Body of pancreas (tissue), 4 donors: Measurements from ENCODE around the gene DHX8. TPM values are rescaled to one million over a fixed set of nuclear protein-coding genes. Genes with fewer than 3 reads are reported as not detected.

Experiments
- ATAC-seq: fragments of 150-250 bp; one replicate; pipeline ENCODE4 v1.9.1; 2016
- DNase-seq, 4 donors: peaks; one replicate each; pipeline ENCODE4 v3.0.0-alpha.2; 2019
- H3K27ac ChIP-seq, 4 donors: fragments of 200-600 bp; sonication (generic); 1 replicate in 3 of 4; 2 replicates in 1 of 4; pipeline versions ENCODE4 v1.5.1 to v1.6.1; 2016 to 2019; ENCODE audit warnings: mild to moderate bottlenecking in 1 of 4, mixed read lengths in 1 of 4, moderate library complexity in 1 of 4
- H3K27me3 ChIP-seq, 2 donors: fragments of 200-600 bp; sonication (generic); one replicate each; pipeline ENCODE4 v1.6.0; 2016; ENCODE audit warnings: mild to moderate bottlenecking in 1 of 2
- H3K36me3 ChIP-seq, 2 donors: fragments of 200-600 bp; sonication (generic); replicated peaks in 1 of 2; 2 replicates each; pipeline ENCODE4 v1.5.1; 2016; ENCODE audit warnings: low read depth in 2 of 2; ENCODE audit not compliant: insufficient read depth in 1 of 2
- H3K4me1 ChIP-seq: fragments of 200-600 bp; sonication (generic); one replicate; pipeline ENCODE4 v1.6.0; 2016
- H3K4me3 ChIP-seq, 2 donors: fragments of 200-600 bp; sonication (generic); 1 replicate in 1 of 2; 2 replicates in 1 of 2; pipeline ENCODE4 v1.5.1; 2016 to 2019
- H3K9me3 ChIP-seq, 3 donors: fragments of 200-600 bp; sonication (generic); 1 replicate in 2 of 3; 2 replicates in 1 of 3; pipeline ENCODE4 v1.5.1; 2016
- POLR2A ChIP-seq, 3 donors: fragments of 450-650 bp; IDR thresholded peaks; one replicate each; pipeline ENCODE4 v1.6.1; 2016; ENCODE audit warnings: antibody characterized with exemption in 3 of 3, mild to moderate bottlenecking in 2 of 3
- WGBS, 2 donors: methylation state at CpG; one replicate each; pipeline ENCODE4 v1.1.5; 2017; 5-methylcytosine and 5-hydroxymethylcytosine counted together
- intact Hi-C: fragments of 100-400 bp; cut with DNase I; formaldehyde crosslinking; loops from one replicate; pipeline ENCODE4 v1.15.1; 2023
- total RNA-seq, 2 donors: library from RNA; depleted of rRNA; stranded (reverse); fragments of >200 nt; gene quantifications; one replicate each; pipeline ENCODE4 v1.1.0, GENCODE V29; 2016
- TF ChIP-seq, protein P1 (sequence below), 7 experiments: fragments of 450-650 bp in 4 of 7; fragments of 200-600 bp in 3 of 7; sonication (generic) in 3 of 7; IDR thresholded peaks; one replicate each; pipeline ENCODE4 v1.5.1; 2016 to 2019; ENCODE audit warnings: antibody characterized with exemption in 7 of 7

DHX8 gene
- total RNA-seq, 2 donors from 2014 or later = 12.2 to 19.4 TPM

DNA sequence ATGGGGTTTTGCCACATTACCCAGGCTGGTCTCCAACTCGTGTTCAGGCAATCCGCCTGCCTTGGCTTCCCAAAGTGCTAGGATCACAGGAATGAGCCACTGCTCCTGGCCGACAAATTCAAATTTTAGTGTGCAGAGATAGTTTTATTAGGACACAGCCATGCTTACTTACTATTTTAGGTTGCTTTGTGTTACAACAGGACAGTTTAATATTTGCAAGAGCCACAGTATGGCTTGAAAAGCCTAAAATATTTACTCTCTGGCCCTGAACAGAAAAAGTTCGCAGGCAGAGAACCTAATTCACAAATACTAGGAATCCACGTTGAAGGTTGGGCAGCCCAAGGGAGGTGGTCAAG lies 75.0 kb downstream of the DHX8 start:
- no peaks in the 10 kb centered on the region for H3K4me1 ChIP-seq
- H3K27me3 ChIP-seq = no peaks in the 10 kb centered on the region
- no peak for ATAC-seq
- no peaks in the 10 kb centered on the region for H3K9me3 ChIP-seq
- no peaks in the 10 kb centered on the region for H3K36me3 ChIP-seq
- no peak for DNase-seq
- intact Hi-C loops = no loop called here
- 72 to 79% methylated on average over 5 of the region's 5 CpGs for WGBS, 2 donors
- H3K27ac ChIP-seq = no peak overlapping the region
- TF ChIP-seq POLR2A (IDR thresholded peaks at IDR 0.05) = no peak
- TF ChIP-seq, protein P1, sequence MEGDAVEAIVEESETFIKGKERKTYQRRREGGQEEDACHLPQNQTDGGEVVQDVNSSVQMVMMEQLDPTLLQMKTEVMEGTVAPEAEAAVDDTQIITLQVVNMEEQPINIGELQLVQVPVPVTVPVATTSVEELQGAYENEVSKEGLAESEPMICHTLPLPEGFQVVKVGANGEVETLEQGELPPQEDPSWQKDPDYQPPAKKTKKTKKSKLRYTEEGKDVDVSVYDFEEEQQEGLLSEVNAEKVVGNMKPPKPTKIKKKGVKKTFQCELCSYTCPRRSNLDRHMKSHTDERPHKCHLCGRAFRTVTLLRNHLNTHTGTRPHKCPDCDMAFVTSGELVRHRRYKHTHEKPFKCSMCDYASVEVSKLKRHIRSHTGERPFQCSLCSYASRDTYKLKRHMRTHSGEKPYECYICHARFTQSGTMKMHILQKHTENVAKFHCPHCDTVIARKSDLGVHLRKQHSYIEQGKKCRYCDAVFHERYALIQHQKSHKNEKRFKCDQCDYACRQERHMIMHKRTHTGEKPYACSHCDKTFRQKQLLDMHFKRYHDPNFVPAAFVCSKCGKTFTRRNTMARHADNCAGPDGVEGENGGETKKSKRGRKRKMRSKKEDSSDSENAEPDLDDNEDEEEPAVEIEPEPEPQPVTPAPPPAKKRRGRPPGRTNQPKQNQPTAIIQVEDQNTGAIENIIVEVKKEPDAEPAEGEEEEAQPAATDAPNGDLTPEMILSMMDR (IDR thresholded peaks at IDR 0.05) = no peak
- H3K4me3 ChIP-seq = no peak overlapping the region

GRCh38 chr17:43559161-43559816 lies 75.5 kb downstream of the DHX8 start:
- Histone ChIP-seq H3K9me3 (no peaks in the 10 kb centered on the region), H3K4me3 (no peak overlapping the region), H3K36me3 (no peaks in the 10 kb centered on the region), H3K27me3 (no peaks in the 10 kb centered on the region), H3K4me1 (no peaks in the 10 kb centered on the region), H3K27ac (no peak overlapping the region)
- ATAC-seq (no peak), DNase-seq (no peak)
- intact Hi-C loops = no loop called here
- WGBS, 2 donors = 65 to 74% methylated on average over 4 to 7 of the region's 7 CpGs
- TF ChIP-seq, protein P1 (IDR thresholded peaks at IDR 0.05) = no peak
- TF ChIP-seq POLR2A (IDR thresholded peaks at IDR 0.05) = no peak

- Histone ChIP-seq H3K27me3 (no peaks in the 10 kb centered on the region), H3K36me3 (no peaks in the 10 kb centered on the region), H3K27ac (no peak overlapping the region), H3K9me3 (no peaks in the 10 kb centered on the region), H3K4me3 (no peak overlapping the region), H3K4me1 (no peaks in the 10 kb centered on the region)
- WGBS, 2 donors = 74 to 77% methylated on average over 6 to 7 of the region's 7 CpGs
- TF ChIP-seq POLR2A (IDR thresholded peaks at IDR 0.05) = no peak
- TF ChIP-seq, protein P1 (IDR thresholded peaks at IDR 0.05) = no peak
- DNase-seq (no peak), ATAC-seq (no peak)
- intact Hi-C loops = no loop called here
Observed at GRCh38 chr17:43560461-43561427, 77.0 kb downstream of the DHX8 start.

GRCh38 chr17:43562679-43563599 lies 79.2 kb downstream of the DHX8 start:
- no peaks in the 10 kb centered on the region for H3K36me3 ChIP-seq
- no peak for DNase-seq
- WGBS, 2 donors = 22 to 29% methylated on average over 19 of the region's 19 CpGs
- H3K4me3 ChIP-seq = no peak overlapping the region
- H3K27ac ChIP-seq = no peak overlapping the region
- no peaks in the 10 kb centered on the region for H3K9me3 ChIP-seq
- no peaks in the 10 kb centered on the region for H3K27me3 ChIP-seq
- H3K4me1 ChIP-seq = no peaks in the 10 kb centered on the region
- no peak for ATAC-seq
- TF ChIP-seq, protein P1 (IDR thresholded peaks at IDR 0.05) = no peak
- no peak for TF ChIP-seq POLR2A (IDR thresholded peaks at IDR 0.05)
- intact Hi-C loops = no loop called here
